Left ventricle myocardium inferior (tissue), 1 donor: ENCODE measurements around the gene IMPACT. TPM values are rescaled to one million over a fixed set of nuclear protein-coding genes. Genes with fewer than 3 reads are reported as not detected.

ENCODE experiments used
- DNase-seq: peaks from one replicate; pipeline ENCODE4 v3.0.0-alpha.2; 2020
- H3K27ac ChIP-seq: fragments of 200-600 bp; replicated peaks from 2 replicates; pipeline ENCODE4 v1.8.0; 2021
- H3K27me3 ChIP-seq: fragments of 200-600 bp; 2 replicates; pipeline ENCODE4 v1.8.0; 2021; ENCODE audit warnings: low read depth
- H3K36me3 ChIP-seq: fragments of 200-600 bp; 2 replicates; pipeline ENCODE4 v1.8.0; 2021
- H3K4me1 ChIP-seq: fragments of 200-600 bp; 2 replicates; pipeline ENCODE4 v1.8.0; 2021
- H3K4me3 ChIP-seq: fragments of 200-600 bp; 2 replicates; pipeline ENCODE4 v1.8.0; 2021; ENCODE audit warnings: mild to moderate bottlenecking, moderate library complexity
- H3K9me3 ChIP-seq: fragments of 200-600 bp; replicated peaks from 2 replicates; pipeline ENCODE4 v1.8.0; 2021
- intact Hi-C: fragments of 100-400 bp; cut with micrococcal nuclease; formaldehyde crosslinking; loops from one replicate; pipeline ENCODE4 v1.11.0; 2022
- total RNA-seq: library from RNA; stranded (reverse); fragmentation: NEBNext Ultra II Directional; extraction: Animal tissue kit (Norgen Biotek cat#: 25700); gene quantifications from one replicate; pipeline ENCODE4 v1.2.1, GENCODE V29; 2021
- TF ChIP-seq, protein P1 (sequence below): fragments of 200-600 bp; IDR thresholded peaks from 2 replicates; pipeline ENCODE4 v1.8.0; 2021; ENCODE audit warnings: antibody characterized with exemption, mild to moderate bottlenecking, borderline replicate concordance
- donor health status: DM: no; HTN: yes; CAD: no; lungs with severe emphysema.

IMPACT gene
- total RNA-seq, 1 donor from 2014 or later = 20.2 TPM

DNA sequence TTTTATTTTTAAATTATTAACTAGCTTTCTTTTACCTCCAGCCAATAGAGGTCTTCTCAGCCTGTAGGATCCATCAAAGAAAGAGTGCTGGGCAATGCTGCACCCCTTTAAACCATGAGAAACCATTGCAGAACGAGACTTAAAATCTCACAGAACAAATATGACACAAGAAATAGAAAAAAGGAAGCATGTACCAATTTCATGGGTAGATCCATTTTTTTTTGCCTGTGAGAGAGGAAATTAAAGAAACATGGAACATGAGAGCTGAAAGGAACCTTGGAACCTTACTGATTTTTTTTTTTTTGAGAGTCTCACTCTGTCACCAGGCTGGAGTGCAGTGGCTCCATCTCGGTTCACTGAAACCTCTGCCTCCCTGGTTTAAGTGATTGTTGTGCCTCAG, 47.9 kb downstream of the IMPACT start:
- Histone ChIP-seq H3K27ac (no peak overlapping the region), H3K36me3 (no peaks in the 10 kb centered on the region), H3K27me3 (no peaks in the 10 kb centered on the region), H3K9me3 (no peaks in the 10 kb centered on the region), H3K4me3 (no peak overlapping the region), H3K4me1 (no peaks in the 10 kb centered on the region)
- intact Hi-C loops = no loop called here
- no peak for DNase-seq
- TF ChIP-seq, protein P1, sequence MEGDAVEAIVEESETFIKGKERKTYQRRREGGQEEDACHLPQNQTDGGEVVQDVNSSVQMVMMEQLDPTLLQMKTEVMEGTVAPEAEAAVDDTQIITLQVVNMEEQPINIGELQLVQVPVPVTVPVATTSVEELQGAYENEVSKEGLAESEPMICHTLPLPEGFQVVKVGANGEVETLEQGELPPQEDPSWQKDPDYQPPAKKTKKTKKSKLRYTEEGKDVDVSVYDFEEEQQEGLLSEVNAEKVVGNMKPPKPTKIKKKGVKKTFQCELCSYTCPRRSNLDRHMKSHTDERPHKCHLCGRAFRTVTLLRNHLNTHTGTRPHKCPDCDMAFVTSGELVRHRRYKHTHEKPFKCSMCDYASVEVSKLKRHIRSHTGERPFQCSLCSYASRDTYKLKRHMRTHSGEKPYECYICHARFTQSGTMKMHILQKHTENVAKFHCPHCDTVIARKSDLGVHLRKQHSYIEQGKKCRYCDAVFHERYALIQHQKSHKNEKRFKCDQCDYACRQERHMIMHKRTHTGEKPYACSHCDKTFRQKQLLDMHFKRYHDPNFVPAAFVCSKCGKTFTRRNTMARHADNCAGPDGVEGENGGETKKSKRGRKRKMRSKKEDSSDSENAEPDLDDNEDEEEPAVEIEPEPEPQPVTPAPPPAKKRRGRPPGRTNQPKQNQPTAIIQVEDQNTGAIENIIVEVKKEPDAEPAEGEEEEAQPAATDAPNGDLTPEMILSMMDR = no peak

DNA sequence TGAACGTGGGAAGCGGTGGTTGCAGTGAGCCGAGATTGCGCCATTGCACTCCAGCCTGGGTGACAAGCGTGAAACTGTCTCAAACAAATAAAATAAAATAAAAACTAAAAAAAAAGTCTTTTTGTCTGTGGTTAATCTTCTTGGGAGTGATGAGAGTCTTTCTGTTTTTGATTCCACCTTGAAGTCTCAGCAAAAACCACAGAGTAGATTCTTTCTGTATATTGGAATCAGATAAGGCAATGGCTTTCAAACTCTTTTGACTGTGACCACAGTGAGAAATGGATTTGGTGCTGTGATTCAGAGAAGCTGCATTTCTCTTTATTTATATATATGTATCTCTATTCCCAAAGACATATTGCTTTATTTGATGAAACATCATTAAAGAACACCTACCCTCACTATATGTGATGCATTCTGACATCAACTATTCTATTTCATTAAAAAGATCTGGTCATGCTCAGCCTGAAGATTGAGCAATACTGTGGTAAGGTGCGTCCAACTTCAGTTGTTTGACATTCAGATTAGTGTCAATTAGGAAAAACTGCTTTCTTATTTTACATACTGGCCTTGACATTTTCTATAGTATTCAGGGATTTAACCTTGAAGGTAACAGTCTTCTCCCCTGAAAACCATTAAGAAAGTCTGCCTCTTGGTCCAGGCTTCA, 49.6 kb downstream of the IMPACT start:
- no peaks in the 10 kb centered on the region for H3K4me1 ChIP-seq
- no peak for DNase-seq
- H3K4me3 ChIP-seq = no peak overlapping the region
- intact Hi-C loops = no loop called here
- H3K36me3 ChIP-seq = no peaks in the 10 kb centered on the region
- no peak overlapping the region for H3K27ac ChIP-seq
- H3K9me3 ChIP-seq = no peaks in the 10 kb centered on the region
- TF ChIP-seq, protein P1 = no peak
- H3K27me3 ChIP-seq = no peaks in the 10 kb centered on the region

DNA sequence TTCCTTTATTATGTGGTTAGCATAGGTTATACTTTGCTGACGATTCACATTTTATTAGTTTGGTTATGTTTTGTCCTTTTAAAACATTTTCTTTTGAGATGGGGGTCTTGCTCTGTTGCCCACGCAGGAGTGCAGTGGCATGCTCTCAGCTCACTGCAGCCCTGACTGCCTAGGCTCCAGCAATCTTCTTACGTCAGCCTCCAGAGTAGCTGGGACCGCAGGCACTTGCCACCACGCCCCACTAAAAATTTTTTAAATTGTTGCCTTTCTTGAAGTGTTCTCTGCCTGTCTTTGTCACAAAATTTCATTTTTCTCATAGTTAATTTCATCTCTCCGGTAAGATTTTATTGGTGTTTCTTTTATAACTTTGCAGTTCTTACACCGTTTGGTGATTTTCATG, 52.9 kb downstream of the IMPACT start:
- Histone ChIP-seq H3K4me3 (no peak overlapping the region), H3K9me3 (no peaks in the 10 kb centered on the region), H3K4me1 (no peaks in the 10 kb centered on the region), H3K27ac (no peak overlapping the region), H3K36me3 (no peaks in the 10 kb centered on the region), H3K27me3 (no peaks in the 10 kb centered on the region)
- no peak for DNase-seq
- TF ChIP-seq, protein P1 = no peak
- intact Hi-C loops = no loop called here

DNA sequence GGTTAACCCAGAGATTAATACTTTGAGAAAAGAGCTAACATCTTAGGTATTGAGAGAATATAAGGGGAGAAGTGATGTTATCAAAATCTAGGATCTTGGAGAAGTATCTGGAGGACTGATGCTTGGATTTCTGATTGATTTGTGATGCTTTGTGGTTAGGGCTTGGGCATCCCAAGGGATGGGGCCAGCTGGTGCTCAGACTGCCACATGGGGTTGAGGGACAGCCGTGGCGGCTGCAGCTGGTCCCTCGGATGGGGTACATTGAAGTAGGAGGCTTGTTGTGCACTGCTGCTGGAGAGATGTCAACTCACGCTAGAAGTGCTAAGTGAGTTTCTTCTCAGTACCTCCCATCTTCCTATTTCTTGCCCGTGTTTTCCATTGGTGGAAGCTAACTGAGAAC, 56.4 kb downstream of the IMPACT start:
- intact Hi-C loops = no loop called here

DNA sequence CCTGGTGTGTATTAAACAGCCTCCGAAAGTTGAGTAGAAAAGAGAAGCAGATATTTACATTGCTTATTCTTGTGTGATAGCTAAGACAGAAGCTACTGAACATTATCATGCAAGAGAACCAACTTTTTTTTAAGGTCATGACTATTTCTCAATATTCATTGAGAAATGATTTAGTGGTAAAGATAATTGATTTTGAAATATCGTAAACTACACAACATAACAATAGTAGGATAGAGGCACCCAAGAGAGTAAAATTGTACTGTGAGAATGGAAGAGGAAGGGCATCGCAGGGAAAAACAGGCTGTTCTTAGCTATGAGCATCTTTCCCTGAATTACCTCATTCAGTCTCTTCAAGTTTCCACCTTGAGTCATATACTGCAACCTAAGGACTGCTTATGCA, 59.2 kb downstream of the IMPACT start:
- intact Hi-C loops = loop anchor here (5.0 kb wide), 2 partner anchors 128 to 242 kb away; no protein-coding TSS in a partner anchor
- no peak for DNase-seq

More for the DNA sequence above, 56.4 kb downstream of the IMPACT start:
- DNase-seq = no peak
- no peaks in the 10 kb centered on the region for H3K4me1 ChIP-seq
- H3K4me3 ChIP-seq = no peak overlapping the region
- no peaks in the 10 kb centered on the region for H3K9me3 ChIP-seq
- H3K36me3 ChIP-seq = no peaks in the 10 kb centered on the region
- no peaks in the 10 kb centered on the region for H3K27me3 ChIP-seq
- H3K27ac ChIP-seq = no peak overlapping the region
- TF ChIP-seq, protein P1 = no peak

More for the DNA sequence above, 59.2 kb downstream of the IMPACT start:
- no peak overlapping the region for H3K27ac ChIP-seq
- no peak overlapping the region for H3K4me3 ChIP-seq
- H3K27me3 ChIP-seq = no peaks in the 10 kb centered on the region
- H3K36me3 ChIP-seq = no peaks in the 10 kb centered on the region
- H3K4me1 ChIP-seq = no peaks in the 10 kb centered on the region
- no peaks in the 10 kb centered on the region for H3K9me3 ChIP-seq
- TF ChIP-seq, protein P1 = no peak
